GM19372 (cell line): ENCODE measurements around the gene TSPAN1.
A peak's percentile ranks its signal among the peaks of the same experiment; 100 is the strongest.

Source experiments
- ATAC-seq: cut with Tn5 transposase; IDR thresholded peaks from one replicate; pipeline ENCODE4 v1.9.1; 2021; ENCODE audit warnings: mild to moderate bottlenecking, low read depth, moderate library complexity; ENCODE audit not compliant: unreplicated experiment

The TSPAN1 gene

GRCh38 chr1:46183926-46184557 is 9.2 kb downstream of the TSPAN1 start:
- ATAC-seq = no peak

GRCh38 chr1:46184920-46185658 is 10.2 kb downstream of the TSPAN1 start:
- ATAC-seq = no peak

GRCh38 chr1:46186076-46186475 is 11.2 kb downstream of the TSPAN1 start:
- no peak for ATAC-seq

GRCh38 chr1:46187106-46187869 is 12.4 kb downstream of the TSPAN1 start:
- ATAC-seq = no peak

GRCh38 chr1:46188295-46189030 is 13.6 kb downstream of the TSPAN1 start:
- ATAC-seq = no peak

- no peak for ATAC-seq
Observed at GRCh38 chr1:46190539-46190938, 15.7 kb downstream of the TSPAN1 start.

- ATAC-seq = no peak
Observed at GRCh38 chr1:46191033-46191701, 16.3 kb downstream of the TSPAN1 start.

- ATAC-seq = no peak
Observed at GRCh38 chr1:46192171-46192570, 17.3 kb downstream of the TSPAN1 start.

GRCh38 chr1:46193285-46193684 is 18.4 kb downstream of the TSPAN1 start:
- ATAC-seq = no peak

GRCh38 chr1:46193984-46194570 is 19.2 kb downstream of the TSPAN1 start:
- no peak for ATAC-seq

- no peak for ATAC-seq
Observed at GRCh38 chr1:46194641-46195193, 19.8 kb downstream of the TSPAN1 start.

- ATAC-seq = no peak
Observed at GRCh38 chr1:46196609-46197008, 21.7 kb downstream of the TSPAN1 start.

- no peak for ATAC-seq
Observed at GRCh38 chr1:46197560-46197963, 22.7 kb downstream of the TSPAN1 start.

GRCh38 chr1:46197964-46198811 is 23.3 kb downstream of the TSPAN1 start, which contains the start of gene POMGNT1:
Gene POMGNT1 (minus strand): TSS chr1:46198434. CDS start chr1:46197821, 613 bp downstream.
- peak; percentile 82 for ATAC-seq

- ATAC-seq = no peak
Observed at GRCh38 chr1:46199233-46199749, 24.4 kb downstream of the TSPAN1 start.

GRCh38 chr1:46203738-46204405 is 29.0 kb downstream of the TSPAN1 start:
- ATAC-seq = no peak

GRCh38 chr1:46204406-46204742 is 29.5 kb downstream of the TSPAN1 start:
- no peak for ATAC-seq

- no peak for ATAC-seq
Observed at GRCh38 chr1:46205141-46205540, 30.3 kb downstream of the TSPAN1 start.
